ENCODE measurements around the gene ZAR1. TPM values are rescaled to one million over a fixed set of nuclear protein-coding genes. Genes with fewer than 3 reads are reported as not detected.

ZAR1 gene
- total RNA-seq, 4 donors from 2014 or later, result 0.41 TPM; not detected in 3

GRCh38 chr4:48467891-48468290 lies 22.2 kb upstream of the ZAR1 start:
- intact Hi-C loops (cut with DNase I; ENCODE audit: low total_unique reads), result no loop called here
- H3K27me3 ChIP-seq, result no peaks in the 10 kb centered on the region
- TF ChIP-seq CTCF (IDR thresholded peaks at IDR 0.05) (no peak), POLR2A (IDR thresholded peaks at IDR 0.05) (no peak)
- H3K9me3 ChIP-seq, result no peaks in the 10 kb centered on the region
- no peak for DNase-seq
- H3K36me3 ChIP-seq, result no peaks in the 10 kb centered on the region
- no peak overlapping the region for H3K27ac ChIP-seq
- no peaks in the 10 kb centered on the region for H3K4me1 ChIP-seq
- no peak overlapping the region for H3K4me3 ChIP-seq

- Histone ChIP-seq H3K4me3 (no peak overlapping the region), H3K9me3 (no peaks in the 10 kb centered on the region), H3K27me3 (no peaks in the 10 kb centered on the region), H3K27ac (no peak overlapping the region), H3K36me3 (no peaks in the 10 kb centered on the region), H3K4me1 (no peaks in the 10 kb centered on the region)
- no peak for DNase-seq
- TF ChIP-seq POLR2A (IDR thresholded peaks at IDR 0.05) (no peak), CTCF (IDR thresholded peaks at IDR 0.05) (no peak)
- intact Hi-C loops (cut with DNase I; ENCODE audit: low total_unique reads), result no loop called here
Observed at GRCh38 chr4:48470137-48470536, 19.9 kb upstream of the ZAR1 start.

GRCh38 chr4:48470570-48470969 lies 19.5 kb upstream of the ZAR1 start:
- intact Hi-C loops (cut with DNase I; ENCODE audit: low total_unique reads), result no loop called here
- no peak for DNase-seq
- H3K4me3 ChIP-seq, result no peak overlapping the region
- no peak for TF ChIP-seq POLR2A (IDR thresholded peaks at IDR 0.05)
- no peak for TF ChIP-seq CTCF (IDR thresholded peaks at IDR 0.05)
- H3K36me3 ChIP-seq, result no peaks in the 10 kb centered on the region
- H3K27ac ChIP-seq, result no peak overlapping the region
- no peaks in the 10 kb centered on the region for H3K4me1 ChIP-seq
- H3K27me3 ChIP-seq, result no peaks in the 10 kb centered on the region
- no peaks in the 10 kb centered on the region for H3K9me3 ChIP-seq

DNA sequence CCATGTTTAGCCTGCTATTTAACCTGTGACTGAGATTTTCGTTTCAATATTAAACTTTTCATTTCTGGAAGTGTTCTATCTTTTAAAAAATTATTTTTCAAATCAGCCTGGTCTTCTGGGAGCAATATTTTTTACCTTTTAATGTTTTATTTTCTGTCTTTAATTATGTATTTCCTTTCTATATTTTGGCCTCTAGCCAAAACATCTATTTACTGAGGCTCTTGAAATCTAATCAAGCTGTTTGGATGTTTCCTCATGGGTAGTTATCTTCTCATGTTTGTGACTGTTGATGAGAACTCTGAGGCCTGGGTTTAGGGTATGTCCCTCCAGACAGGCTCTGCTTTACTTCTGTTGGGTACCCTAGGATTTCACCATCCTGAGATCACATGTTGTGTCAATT lies 17.3 kb upstream of the ZAR1 start:
- H3K9me3 ChIP-seq, result no peaks in the 10 kb centered on the region
- H3K4me1 ChIP-seq, result no peaks in the 10 kb centered on the region
- no peak overlapping the region for H3K4me3 ChIP-seq
- intact Hi-C loops (cut with DNase I; ENCODE audit: low total_unique reads), result no loop called here
- H3K27me3 ChIP-seq, result no peaks in the 10 kb centered on the region
- no peak for TF ChIP-seq POLR2A (IDR thresholded peaks at IDR 0.05)
- TF ChIP-seq CTCF (IDR thresholded peaks at IDR 0.05), result no peak
- no peak overlapping the region for H3K27ac ChIP-seq
- no peak for DNase-seq
- no peaks in the 10 kb centered on the region for H3K36me3 ChIP-seq

GRCh38 chr4:48475770-48476169 lies 14.3 kb upstream of the ZAR1 start:
- DNase-seq, result no peak
- Histone ChIP-seq H3K9me3 (no peaks in the 10 kb centered on the region), H3K4me1 (no peaks in the 10 kb centered on the region), H3K27ac (no peak overlapping the region), H3K27me3 (no peaks in the 10 kb centered on the region), H3K36me3 (no peaks in the 10 kb centered on the region), H3K4me3 (no peak overlapping the region)
- no peak for TF ChIP-seq POLR2A (IDR thresholded peaks at IDR 0.05)
- TF ChIP-seq CTCF (IDR thresholded peaks at IDR 0.05), result no peak
- intact Hi-C loops (cut with DNase I; ENCODE audit: low total_unique reads), result no loop called here
